HG02840 (cell line): ENCODE results near the gene PPP1R3E.
"Not testable (repeated sequence)": the region's sequence is repeated elsewhere in the genome, so short reads cannot be mapped to it uniquely, and the experiment has no call there.

ENCODE experiments used
- ATAC-seq: cut with Tn5 transposase; IDR thresholded peaks from one replicate; pipeline ENCODE4 v1.9.1; 2021; ENCODE audit warnings: mild to moderate bottlenecking, moderate library complexity, moderate number of reproducible peaks; ENCODE audit not compliant: unreplicated experiment, low FRiP score

PPP1R3E gene

GRCh38 chr14:23302290-23303225 lies at the start of gene PPP1R3E:
Gene PPP1R3E, minus strand, starts transcription at chr14:23302859. Its CDS starts 283 bp downstream, at chr14:23302576.
- ATAC-seq, result peak; percentile 29

GRCh38 chr14:23351681-23352505 lies 49.2 kb upstream of the PPP1R3E start:
- ATAC-seq, result no peak

GRCh38 chr14:23349156-23349845 lies 46.6 kb upstream of the PPP1R3E start:
- no peak for ATAC-seq

GRCh38 chr14:23348297-23348655 lies 45.6 kb upstream of the PPP1R3E start:
- ATAC-seq, result no peak

GRCh38 chr14:23347406-23348296 lies 45.0 kb upstream of the PPP1R3E start:
- ATAC-seq, result no peak

DNA sequence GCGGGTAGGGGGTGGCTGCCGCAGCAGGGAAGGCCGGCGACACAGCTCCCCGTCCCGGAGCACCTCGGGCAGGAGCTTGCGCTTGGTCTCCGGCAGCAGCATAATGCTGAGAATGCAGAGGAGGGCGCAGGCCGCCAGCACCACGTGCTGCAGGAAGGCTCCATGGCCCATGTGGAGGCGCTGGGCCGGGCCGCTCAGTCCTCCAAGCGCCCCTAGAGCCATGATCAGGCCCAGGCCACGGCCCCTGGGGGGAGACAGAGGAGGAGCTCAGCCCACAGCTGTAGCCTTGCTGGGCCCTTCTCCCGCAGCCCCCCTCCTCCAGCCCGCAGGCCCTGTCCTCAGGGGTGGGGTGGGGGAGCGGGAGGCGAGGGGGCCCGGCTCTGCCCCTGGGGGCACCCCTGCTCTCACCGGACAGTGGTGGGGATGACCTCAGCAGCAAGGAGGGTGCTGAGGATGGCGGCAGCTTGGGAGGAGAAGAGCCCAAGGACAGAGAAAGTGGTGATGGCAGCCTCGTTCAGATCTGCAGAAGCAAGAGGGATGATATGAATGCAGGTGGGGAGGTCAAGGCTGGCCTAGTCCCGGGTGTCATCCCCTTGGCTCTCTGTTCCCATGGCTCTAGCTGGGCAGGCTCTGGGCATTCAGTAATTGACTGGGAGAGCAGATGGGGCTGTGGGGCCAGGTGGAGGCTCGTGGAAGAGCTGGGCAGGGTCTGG lies 44.2 kb upstream of the PPP1R3E start:
- ATAC-seq, result no peak

DNA sequence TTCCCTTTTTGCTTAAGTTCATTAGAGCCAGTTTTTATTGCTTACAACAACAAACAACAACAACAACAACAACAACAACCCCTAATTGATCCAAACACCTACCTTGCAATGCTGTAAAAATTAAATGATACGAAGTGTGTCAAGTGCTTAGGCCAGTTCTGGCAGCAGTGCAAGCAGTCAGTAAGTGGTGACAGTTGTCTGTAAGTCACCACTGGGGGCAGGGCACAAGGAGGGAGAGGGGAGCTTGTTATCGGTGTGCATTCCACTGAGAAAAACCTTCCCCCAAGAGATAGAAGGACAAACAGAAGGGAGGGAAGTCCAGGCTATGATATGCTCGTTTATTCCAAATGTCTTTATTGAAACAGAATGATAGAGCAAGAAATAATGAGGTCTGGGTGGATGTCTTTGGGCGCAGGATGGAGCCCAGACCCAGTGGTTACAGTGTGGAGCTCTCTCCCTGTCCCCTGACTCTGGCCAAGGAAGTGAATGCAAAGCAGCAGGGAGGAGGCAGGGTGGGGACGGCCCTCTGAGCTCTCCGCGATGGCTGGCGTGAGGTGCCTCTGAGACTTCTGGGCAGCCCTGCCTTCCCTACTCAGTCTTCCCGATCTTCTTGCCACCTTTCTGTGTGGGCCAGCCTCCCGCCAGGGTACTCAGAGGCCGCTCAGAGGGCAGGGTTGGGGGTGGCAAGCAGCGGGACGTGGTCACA lies 43.5 kb upstream of the PPP1R3E start:
- ATAC-seq, result no peak

DNA sequence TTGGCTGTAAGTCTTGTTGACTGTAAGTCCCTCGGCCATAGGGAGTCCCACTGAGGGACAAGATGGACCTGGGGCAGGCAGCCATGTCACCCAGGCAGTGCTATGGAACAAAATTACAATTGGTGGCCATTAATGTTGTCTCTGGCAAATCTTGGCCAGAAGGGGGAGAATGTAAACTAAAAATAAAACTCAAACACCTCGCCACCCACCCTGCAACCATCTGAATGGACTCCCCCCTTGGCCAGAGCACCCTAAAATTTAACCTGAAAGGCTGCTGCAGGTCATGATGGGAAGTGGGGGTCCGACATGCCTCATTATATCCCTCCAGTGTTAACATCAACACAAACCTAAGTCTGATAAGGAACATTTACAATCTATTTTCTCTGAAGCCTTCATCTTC lies 41.8 kb upstream of the PPP1R3E start:
- ATAC-seq, result no peak

- ATAC-seq, result no peak
Measured at GRCh38 chr14:23339506-23340268, 37.0 kb upstream of the PPP1R3E start.

DNA sequence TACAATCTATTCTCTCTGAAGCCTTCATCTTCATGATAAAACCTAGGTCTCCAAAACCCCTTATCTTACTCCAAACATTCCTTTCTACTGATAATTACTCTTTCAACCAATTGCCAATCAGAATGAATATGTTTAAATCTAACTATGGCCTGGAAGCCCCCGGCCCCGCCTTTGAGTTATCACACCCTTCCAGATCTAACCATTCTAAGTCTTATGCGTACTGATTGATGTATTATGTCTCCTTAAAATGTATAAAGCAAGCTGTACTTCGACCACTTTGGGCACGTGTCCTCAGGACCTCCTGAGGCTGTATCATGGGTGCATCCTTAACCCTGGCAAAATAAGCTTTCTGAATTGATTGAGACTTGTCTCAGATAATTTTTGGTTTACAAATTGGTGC lies 33.0 kb upstream of the PPP1R3E start:
- ATAC-seq, result no peak

DNA sequence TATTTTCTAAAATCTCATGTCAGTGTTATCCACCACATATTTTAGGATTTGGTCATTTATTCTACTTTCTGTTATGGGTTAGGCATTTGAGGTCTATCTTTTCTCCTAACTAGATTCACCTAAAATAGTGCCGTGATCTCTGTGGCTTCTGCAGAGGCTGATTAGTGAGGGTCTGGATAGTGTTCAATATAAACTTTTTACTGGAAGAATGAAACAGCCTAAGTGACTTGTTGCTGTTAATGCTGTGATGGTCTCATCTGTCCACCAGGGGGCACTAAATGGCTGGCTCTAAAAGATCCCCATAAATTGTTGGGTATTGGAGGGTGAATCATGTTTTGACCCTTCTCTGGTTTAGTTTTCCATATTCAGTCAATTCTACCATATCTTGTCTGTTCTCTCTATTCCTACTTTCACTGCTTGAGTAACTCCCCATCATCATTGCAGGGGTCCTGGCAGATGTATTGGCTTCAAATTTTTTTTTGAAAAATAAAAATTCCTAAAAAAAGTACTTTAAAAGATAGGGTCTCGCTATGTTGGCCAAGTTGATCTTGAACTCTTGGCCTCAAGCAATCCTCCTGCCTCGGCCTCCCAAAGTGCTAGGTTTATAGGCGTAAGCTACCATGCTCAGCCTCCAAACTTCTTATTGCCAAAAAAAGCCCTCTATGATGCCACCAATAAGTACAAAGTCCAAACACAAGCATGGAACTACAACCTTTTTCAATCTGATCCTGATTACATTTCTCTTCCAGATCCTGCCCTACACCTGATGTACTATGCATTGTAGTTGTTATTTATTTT lies 25.5 kb upstream of the PPP1R3E start:
- ATAC-seq, result no peak

DNA sequence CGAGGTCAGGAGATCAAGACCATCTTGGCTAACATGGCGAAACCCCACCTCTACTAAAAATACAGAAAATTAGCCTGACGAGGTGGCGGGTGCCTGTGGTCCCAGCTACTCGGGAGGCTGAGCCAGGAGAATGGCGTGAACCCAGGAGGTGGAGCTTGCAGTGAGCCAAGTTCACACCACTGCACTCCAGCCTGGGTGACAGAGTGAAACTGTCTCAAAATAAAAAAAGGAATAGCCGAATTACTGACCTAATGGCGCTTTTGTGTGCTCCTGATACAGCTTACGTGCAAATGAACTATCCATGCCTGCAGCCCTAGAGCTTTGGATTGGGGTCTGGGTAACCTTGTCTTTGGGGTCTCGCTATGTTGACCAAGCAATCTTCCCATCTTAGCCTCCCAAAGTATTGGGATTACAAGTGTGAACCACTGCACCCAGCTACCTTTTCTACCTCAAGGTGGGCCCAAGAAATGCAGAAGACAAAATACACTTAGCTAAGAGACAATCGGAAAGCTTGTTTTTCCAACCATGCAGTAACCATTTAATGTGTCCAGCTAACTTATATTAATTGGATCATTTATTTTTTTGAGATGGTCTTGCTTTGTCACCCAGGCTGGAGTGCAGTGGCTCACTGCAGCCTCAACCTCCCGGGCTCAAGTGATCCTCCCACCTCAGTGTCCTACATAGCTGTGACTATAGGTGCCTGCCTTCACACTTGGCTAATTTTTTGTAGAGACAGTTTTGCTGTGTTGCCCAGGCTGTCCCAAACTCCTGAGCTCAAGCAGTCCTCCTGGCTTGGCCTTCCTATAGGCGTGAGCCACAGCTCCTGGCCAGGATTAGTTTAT lies 24.1 kb upstream of the PPP1R3E start:
- no peak for ATAC-seq

GRCh38 chr14:23325746-23326145 lies 23.1 kb upstream of the PPP1R3E start:
- ATAC-seq, result not testable (repeated sequence)

DNA sequence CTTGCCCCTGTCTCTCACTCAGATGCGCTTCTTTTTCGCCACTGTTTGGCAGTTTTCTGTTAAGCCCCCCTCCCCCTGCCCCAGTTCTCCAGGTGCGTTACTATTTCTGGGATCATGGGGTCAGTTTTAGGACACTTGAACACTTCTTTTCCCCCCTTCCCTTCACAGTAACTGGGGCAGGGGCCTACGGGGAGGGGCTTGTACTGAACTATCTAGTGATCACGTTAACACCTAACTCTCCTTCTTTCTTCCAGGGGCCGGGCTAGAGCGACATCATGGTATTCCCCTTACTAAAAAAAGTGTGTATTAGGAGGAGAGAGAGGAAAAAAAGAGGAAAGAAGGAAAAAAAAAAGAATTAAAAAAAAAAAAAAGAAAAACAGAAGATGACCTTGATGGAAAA lies 22.3 kb upstream of the PPP1R3E start:
- no peak for ATAC-seq

- ATAC-seq, result no peak
Measured at GRCh38 chr14:23324455-23324846, 21.8 kb upstream of the PPP1R3E start.

DNA sequence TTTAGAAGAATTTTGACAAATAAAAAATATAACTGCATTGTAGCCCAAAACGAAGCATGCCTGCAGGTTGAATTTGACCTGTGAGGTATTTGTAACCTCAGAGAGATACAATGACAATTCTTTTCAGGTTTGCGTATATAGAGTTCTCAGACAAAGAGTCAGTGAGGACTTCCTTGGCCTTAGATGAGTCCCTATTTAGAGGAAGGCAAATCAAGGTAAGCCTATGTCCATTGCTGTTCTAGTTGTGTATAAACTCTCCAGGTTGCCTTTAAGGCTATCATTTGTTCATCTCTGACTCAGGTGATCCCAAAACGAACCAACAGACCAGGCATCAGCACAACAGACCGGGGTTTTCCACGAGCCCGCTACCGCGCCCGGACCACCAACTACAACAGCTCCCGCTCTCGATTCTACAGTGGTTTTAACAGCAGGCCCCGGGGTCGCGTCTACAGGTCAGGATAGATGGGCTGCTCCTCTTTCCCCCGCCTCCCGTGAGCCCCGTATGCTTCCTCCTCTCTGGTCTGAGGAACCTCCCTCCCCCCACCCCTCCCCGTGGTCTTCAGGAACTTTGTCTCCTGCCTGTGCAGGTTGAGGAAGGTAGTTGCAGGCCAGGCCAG lies 21.3 kb upstream of the PPP1R3E start:
- no peak for ATAC-seq
